Epidermal melanocyte (primary cell): ENCODE data around the gene DYRK1A.

Experiments
- DNase-seq: peaks from one replicate; pipeline ENCODE4 v3.0.0; 2011; ENCODE audit warnings: low spot score; ENCODE audit not compliant: insufficient read length

The DYRK1A gene

DNA sequence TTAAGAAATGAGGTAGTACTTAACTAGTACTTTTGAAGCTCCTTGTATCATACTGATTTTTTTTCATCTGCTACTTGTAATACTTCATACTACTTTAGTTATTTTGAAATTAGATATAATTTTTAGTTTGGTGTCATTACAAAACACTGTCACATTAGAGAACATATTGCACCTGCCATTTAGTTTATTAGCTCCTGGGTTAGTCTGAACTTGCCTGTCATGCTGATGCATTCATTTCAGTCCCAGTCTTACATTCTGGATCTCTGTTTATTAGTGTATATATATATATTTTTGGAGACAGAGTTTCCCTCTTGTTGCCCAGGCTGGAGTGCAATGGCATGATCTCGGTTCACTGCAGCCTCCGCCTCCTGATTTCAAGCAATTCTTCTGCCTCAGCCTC is 50.3 kb downstream of the DYRK1A start:
- DNase-seq = no peak

DNA sequence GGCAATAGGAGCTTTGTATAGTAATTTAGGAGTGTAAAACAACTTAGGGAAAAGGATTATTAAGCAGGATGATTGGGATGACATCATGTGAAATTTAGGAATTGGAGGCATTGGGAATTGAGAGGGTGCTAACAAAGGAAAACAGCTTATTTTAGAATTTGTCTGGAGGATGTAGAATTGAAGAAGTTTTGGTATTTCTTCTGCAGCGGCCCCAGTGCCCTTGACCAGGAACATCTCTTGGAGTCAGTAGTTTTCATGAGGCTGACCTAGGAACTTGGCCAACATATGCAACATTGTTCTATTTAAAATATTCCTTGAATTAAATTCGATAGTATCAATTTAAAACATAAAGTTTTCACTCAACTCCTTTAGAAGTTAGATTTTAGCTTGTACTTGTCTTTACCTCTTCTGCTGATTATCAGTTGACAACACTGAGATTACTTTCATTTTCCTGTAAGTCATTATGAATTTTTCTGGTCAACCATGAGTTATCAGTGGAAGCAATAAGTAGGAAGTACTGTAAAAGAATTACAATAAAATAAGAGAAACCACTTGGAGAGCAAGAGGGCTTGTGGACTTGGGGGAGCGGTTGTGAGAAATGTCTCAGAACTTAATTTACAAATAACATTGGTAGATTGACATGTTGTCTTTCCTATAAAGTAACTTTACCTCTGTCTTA is 52.8 kb downstream of the DYRK1A start:
- DNase-seq = no peak

DNA sequence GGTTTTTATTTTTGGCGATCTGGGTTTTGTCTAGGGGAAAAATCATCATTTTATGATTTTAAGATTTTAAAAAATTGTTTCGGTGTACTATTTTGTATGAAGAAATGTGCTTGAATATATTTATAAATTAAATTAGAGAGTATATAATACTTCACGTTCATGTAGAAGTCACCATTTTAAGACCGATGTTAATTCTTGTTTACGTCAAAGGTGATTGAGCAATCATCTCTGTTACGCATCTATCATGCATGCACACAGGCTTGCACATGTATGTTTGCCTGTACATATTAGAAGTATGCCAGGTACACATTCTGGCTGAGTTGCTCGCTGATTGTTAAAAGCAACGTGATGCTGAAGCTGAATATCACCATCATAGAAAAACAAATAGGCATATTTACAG is 54.7 kb downstream of the DYRK1A start:
- DNase-seq = no peak

DNA sequence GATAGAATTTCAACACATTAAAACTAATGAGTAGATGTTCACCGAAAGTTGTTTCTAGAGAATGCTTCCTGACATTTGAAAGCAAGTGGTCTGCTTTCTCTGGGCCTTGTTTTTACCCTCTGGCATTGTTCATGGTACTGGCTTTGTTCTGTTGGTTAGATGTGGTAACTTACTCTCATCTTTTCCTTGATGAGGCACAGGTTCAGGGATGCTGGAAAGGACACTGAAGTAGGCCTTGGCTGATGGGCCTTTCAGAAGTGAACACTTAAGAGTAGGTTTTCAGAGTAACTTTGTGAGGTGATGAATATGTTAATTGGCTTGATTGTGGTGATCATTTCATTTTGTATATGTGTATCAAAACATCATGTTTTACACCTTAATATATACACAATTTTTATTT is 55.8 kb downstream of the DYRK1A start:
- no peak for DNase-seq

DNA sequence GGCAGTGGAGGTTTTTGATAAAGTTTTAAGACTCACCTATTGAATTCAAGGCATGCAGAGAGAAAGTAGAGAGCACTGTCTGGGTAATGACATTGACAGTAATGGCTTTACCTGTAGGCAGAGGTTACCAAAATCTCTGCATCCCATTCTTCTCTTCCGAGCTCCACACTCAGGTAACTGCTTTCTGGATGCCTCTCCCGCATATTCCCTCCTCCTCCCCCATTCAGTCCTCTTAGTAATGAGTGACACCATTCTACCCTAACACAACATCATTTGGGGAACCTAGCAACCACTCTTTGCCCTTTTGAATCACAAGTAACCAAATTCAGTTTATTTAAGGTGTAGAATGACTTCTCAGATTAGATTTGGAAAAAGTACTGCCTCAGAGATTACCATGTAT is 56.5 kb downstream of the DYRK1A start:
- DNase-seq = no peak

DNA sequence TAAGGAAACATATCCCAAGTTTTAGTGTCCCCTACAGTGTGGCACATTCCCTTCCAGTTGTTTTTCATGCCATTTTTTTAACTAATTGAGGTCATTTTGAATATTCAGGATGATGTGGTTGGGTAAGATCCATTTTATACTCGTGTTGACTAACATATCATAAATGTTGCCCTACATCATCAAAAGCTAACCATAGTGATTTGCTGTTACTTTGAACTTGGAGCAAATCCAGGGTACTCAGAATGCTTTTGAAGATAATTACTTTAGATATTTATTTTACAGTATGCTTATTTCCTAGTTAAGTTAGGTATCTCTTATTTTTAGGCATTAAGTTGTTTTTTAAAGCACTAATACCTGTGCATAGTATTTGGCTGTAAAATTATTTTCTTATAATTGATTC is 57.8 kb downstream of the DYRK1A start:
- no peak for DNase-seq

DNA sequence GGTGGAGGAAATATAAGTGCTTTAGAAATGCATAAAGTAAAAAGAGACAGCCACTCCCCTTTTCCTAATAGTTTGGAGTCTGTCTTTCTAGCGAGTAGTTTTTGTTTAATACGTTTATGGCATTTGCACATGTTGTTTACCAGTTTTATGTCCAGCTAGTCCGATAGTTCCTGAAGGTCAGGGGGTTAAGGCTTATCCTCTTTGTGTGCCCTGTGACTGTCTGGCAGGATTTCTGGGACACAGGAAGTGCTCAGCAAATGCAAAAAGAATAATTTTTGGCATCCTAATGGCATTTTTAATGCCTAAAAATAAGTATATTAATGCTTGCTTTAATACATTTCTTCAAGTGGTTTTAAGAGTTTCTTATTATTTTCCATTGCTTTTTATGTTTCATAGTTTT is 58.4 kb downstream of the DYRK1A start:
- no peak for DNase-seq

DNA sequence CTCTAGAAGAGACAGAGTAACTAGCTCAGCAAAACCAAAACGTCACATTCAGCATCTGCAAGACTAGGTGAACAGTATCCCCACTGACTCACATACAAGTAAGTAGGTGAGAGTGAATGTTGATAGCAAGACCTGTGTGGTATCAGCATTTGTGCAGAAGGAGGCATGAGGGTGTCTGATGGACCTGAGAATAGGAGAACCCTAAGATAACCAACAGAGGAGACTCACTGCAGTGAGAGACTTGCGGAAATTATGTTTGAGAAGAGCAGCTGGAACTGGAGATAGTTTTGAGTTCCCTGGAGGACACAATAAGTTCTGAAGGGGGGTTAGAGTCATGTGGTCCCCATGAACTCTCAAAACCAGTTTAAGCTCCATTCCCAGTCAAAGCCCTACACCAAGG is 59.1 kb downstream of the DYRK1A start:
- no peak for DNase-seq

DNA sequence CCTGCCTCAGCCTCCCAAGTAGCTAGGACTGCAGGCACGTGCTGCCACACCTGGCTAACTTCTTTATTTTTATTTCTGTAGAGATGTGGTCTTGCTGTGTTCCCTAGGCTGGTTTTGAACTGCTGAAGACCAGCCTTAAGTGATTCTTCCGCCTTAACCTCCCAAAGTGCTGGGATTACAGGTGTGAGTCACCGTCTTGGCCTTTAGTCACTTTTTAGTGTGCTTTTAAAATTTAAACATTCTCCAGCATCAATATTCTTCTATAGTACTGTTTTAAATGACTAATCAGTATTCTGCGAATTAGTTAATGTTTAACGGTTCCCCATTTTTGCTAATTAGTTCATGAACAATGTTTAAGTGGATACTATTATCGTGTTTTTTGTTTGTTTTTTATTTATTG is 60.6 kb downstream of the DYRK1A start:
- no peak for DNase-seq

DNA sequence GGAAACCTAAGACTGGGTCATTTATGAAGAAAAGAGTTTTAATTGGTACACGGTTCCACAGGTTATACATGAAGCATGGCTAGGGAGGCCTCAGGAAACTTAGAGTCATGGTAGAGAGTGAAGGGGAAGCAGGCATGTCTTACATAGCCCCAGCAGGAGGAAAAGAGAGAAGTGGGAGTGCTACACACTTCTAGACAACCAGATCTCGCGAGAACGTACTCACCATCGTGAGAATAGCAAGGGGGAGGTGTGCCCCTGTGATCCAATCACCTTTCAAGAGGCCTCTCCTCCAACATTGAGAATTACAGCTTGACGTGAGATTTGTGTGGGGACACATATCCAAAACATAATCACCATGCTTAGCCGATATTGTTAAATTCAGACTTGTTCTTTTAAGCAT is 62.8 kb downstream of the DYRK1A start:
- no peak for DNase-seq

DNA sequence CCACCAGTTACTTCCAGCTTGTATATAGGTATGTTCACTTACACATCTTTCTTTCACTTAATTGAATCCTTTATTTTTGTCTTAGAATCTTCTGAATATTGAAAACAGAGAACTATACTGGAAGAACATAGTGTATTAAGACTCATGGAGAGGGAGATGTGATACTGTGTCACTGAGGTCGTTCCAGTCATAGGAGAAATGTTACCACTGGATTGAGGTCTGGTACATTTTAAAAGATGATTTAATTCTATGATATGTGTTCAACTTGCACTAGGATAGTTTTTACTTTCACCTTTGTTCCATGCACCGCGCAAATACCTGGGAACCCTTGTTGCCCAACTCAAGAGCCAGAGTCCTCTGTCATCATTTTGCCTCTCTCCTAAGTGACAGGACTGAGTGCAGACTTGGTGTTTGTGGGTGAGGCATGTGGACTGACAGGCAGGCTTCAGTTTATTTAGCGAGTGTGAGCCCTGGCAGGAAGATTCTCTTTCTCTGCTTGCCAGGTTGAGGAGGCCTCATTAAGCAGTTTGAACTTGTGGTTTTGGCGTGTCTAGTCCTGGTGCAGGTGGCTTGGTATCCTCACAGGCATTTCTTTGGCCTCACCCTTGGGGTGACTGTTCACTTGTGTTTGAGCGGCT is 63.7 kb downstream of the DYRK1A start:
- DNase-seq = no peak

DNA sequence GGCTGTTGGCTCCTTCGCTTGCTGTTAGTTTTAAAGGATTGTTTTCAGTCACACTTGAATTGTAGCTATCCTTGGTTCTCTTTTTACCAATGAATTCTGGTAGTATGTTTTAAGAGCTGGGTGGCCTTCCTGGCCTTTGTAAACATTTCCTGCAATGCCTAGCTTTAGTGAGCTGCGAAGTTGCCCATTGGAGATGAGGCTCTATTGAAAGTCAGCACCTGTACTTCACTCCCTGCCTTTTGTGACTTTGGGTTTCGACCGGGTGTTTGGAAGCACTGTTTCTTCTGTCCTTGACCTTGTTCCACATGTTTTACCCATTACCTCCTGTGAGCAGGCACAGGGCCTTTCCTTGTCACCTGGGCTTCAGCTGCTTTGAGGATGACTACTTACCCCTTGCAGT is 64.7 kb downstream of the DYRK1A start:
- DNase-seq = no peak

DNA sequence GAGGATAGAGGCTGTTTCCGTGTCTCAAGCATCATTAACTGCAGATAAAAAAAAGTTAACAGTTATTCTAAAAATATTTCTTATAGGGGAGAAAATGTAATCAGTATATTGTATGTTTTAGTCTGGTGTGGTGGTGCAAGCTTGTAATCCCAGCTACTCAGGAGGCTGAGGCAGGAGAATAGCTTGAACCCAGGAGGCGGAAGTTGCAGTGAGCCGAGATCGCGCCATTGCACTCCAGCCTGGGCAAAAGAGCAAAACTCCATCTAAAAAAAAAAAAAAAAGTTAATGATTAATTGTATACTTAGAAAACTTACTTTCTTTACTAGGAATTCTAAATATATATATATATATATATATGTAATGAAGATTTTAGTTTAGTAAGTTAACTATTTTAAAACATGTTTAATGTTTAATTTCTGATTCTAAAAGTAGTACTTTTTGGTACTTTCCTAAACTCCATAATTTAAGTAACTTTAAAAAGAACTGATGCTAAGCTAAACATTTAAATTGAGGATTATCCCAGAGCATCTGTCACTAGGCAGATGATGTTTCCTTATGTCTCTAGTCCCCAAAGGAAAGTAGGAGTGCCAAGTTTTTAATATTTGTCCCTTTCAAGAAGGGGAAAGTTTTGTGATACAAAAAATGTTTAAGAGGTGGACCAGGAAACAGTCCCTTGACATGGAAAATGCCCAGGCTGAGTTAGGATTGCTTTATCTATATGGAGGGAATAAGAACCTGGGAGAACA is 66.3 kb downstream of the DYRK1A start:
- no peak for DNase-seq

DNA sequence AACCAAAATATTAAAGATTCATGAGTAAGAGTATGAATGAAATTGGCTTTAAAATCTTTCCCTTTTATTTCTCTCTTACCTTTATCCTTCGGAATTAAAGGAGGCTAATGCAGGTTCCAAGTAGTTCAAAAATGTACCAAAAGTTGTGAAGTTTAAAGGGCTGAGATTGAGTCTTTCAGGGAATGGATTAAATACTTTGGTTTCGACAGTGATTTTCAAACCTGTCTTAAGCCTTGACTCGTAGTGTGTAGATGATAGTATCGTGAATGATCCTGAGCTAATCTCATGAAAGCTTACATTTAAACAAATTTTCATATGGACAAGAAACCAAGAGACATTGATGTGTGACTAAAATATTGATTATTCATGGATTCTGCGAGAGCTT is 66.9 kb downstream of the DYRK1A start:
- no peak for DNase-seq

DNA sequence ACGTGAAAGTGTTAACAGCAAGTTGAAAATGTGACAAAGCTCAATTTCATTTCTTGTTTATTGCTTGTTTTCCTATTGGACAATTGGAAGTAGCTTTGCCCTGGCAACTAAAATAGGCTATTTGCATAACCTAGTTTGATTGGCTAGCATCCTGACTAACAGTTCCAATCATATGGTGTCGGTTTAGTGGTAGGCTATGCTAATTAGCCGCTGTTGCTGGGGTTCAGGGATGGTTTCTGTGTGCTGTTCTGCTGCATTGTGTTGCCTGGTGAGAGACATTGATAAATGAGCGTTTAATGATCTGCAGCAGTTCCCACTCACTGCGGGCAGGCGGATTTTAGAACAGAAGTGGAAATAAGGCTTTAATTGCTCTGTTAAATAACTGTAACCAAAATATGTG is 68.5 kb downstream of the DYRK1A start:
- peak; percentile 87 for DNase-seq

DNA sequence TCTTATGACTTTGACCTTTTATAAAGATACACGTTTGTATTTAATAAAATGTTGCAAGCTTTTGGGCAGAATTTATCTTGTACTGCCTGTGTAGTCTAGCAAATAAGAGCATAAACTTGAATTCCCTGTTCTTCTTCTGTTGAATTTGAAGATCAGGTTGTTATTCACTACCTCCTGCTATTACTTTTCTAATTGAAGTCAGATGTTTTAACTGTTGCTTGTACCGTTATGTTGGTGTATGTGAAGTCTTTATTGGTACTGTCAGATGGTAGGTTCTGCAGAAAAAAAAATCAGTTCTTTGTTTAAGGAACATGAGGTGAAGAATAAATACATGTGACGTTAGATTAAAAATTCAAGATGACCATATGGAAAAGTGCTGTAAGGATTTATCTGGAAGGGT is 69.1 kb downstream of the DYRK1A start:
- DNase-seq = no peak

DNA sequence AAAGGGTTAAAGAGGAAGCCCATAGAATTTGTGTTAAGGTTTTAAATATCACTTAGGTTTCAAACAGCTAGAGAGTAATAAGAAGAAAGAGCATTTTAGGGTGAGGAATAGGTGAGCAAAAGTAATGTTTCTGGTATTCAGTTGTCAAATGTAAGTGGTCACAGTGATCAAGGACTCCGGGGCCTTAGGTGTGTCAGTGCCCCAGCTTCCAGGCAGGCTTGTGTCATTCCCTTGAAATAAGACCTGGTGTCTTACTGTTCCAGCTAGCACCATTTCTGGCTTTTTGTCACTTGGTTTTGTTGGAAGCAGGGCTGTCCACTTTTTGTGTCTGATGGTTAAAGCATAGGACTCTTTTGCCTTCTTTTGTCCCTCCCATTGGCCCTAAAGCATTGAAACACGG is 69.6 kb downstream of the DYRK1A start:
- no peak for DNase-seq

DNA sequence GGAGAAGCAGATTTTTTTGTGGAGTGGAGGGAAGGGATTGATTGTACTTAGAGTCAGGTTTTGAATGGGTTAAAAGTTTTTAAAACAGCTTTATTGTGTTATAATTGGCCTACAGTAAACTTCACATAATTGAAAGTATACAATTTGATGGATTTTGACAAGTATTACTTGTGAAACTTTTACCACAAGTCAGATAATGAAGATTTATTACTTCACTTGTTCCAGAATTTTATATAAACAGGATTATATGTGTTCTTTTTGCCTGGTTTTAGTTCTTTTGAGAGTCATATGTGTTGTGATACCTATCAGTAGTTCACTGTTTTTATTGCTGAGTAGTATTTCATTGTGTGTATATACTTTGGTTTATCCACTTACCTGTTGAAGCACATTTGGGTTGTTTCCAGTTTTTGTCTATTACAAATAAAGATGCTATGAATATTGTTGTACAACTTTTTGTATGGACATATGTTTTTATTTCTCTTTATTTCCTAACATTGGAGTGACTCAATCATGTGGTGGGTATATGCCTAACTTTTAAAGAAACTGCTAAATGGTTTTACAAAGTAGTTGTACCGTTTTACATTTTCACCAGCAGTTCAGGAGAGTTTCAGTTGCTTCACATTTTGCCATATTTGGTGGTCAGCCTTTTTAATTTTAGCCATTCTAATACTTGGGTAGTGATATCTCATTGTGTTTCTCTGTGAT is 71.0 kb downstream of the DYRK1A start:
- no peak for DNase-seq

DNA sequence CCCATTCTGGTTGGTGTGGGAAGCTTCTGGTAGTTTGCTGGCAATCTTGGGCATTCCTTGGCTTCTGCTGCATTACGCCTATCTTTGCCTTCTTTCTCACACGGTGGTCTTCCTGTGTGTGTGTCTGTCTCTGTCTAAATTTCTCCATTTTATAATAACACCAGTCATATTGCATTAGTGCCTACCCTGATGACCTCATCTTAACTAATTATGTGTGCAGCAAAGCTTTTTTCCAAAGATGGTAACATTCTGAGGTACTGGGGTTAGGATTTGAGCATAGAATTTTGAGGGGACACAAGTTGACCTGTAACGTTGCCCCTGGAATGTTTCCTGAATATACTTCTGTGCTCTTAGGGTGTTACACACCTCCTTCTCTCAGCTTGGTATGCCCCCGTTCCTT is 77.1 kb downstream of the DYRK1A start:
- no peak for DNase-seq

DNA sequence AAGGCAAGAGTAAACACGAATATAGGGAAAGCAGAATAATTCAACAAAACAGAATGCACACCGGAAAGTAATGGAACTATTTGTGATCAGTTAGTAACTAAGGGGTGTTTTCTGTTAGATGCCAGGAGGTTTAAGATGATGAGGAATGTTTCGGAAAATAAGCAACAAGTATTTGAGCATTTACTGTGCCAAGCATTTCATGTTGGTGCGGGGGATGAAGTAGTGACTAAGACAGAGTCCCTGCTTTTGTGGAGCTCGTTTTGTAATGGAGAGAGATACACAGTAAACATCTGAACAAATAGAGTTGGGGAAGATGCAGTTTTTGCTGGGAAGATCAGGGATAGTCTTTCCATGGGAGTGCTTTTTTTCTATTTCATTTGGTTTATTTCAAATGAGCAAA is 78.7 kb downstream of the DYRK1A start:
- DNase-seq = no peak

DNA sequence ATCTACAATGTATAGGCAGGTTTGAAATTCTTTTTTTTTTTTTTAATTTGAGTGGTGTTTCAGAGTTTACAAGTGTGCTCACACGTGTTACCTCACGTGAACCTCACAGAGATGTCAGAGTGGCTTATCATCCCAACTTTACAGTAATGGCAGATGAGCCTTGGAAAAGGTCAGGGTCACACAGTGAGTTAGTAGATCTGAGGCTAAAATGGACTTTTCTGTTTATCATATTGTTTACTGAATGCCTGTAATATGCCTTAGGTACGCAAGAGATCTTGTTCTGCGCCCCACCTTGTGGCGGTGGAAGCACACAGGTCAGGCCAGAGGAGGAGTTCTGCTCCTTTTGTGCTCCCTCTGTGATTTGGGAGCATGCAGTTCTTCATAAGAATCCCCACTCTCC is 80.0 kb downstream of the DYRK1A start:
- DNase-seq = no peak

DNA sequence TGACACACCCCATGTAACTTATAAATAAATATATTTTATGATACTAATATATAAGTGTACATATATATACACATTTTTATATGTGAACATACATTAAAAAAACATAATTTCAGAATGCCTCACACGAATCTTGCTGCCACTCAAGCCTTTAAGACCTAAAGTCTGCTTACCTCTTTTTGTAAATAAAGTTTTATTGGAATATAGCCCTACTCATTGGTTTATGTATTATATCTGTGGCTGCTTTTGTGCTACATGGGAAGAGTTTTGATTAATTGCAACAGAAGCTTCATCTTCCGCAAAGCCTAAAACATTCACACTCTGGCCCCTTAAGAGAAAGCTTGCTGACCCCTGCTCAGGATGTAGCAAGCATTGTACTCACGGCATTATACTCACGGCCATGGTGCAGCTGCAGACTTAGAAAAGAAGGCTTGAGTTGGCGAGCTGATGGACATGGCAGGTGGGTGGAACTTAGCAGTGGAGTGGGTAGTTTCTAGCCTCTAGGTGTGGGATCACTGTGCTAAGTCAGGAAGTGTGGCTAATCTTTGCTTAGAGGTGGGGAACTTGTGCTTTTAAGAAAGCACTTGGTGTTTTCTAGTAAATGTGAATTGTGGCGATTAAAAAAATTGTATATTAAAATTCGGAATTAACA is 80.8 kb downstream of the DYRK1A start:
- no peak for DNase-seq
